Astrocyte (in vitro differentiated cells and primary cell): Measurements from ENCODE around the gene STIL. TPM values are rescaled to one million over a fixed set of nuclear protein-coding genes. Genes with fewer than 3 reads are reported as not detected.

Experiments used
- DNase-seq: peaks from one replicate; pipeline ENCODE4 v3.0.0-alpha.2; 2010; ENCODE audit warnings: low read depth
- FAIRE-seq: peaks from 2 replicates; lab custom pipeline; 2011; peaks lifted over from hg19 to GRCh38; lab: Jason Lieb, UNC
- H2AFZ ChIP-seq: 2 replicates; pipeline ENCODE4 v1.6.0; 2012; ENCODE audit warnings: low read depth, low read length, inconsistent platforms
- H3K27ac ChIP-seq: 2 replicates; pipeline ENCODE4 v1.5.1; 2011; ENCODE audit warnings: low read depth, low read length, inconsistent platforms
- H3K27me3 ChIP-seq: 2 replicates; pipeline ENCODE4 v1.6.0; 2011; ENCODE audit warnings: low read length, inconsistent platforms; ENCODE audit not compliant: insufficient read depth
- H3K36me3 ChIP-seq: 2 replicates; pipeline ENCODE4 v1.5.1; 2011; ENCODE audit warnings: low read length, inconsistent platforms; ENCODE audit not compliant: insufficient read depth
- H3K4me1 ChIP-seq: 2 replicates; pipeline ENCODE4 v1.5.1; 2011; ENCODE audit warnings: low read length, inconsistent platforms; ENCODE audit not compliant: insufficient read depth
- H3K4me2 ChIP-seq: 2 replicates; pipeline ENCODE4 v1.6.0; 2012; ENCODE audit warnings: low read length, inconsistent platforms
- H3K4me3 ChIP-seq: 2 replicates; pipeline ENCODE4 v1.5.1; 2011; ENCODE audit warnings: low read depth, mild to moderate bottlenecking, low read length, inconsistent platforms; ENCODE audit not compliant: insufficient read depth
- H3K79me2 ChIP-seq: 2 replicates; pipeline ENCODE4 v1.6.0; 2012; ENCODE audit warnings: mild to moderate bottlenecking, low read length, inconsistent platforms; ENCODE audit not compliant: insufficient read depth
- H3K9ac ChIP-seq: 2 replicates; pipeline ENCODE4 v1.6.0; 2012; ENCODE audit warnings: mild to moderate bottlenecking, low read length, inconsistent platforms
- H3K9me3 ChIP-seq: 2 replicates; pipeline ENCODE4 v1.5.1; 2012; ENCODE audit warnings: low read depth, mild to moderate bottlenecking, low read length, inconsistent platforms; ENCODE audit not compliant: insufficient read depth
- H4K20me1 ChIP-seq: 2 replicates; pipeline ENCODE4 v1.6.0; 2012; ENCODE audit warnings: low read length, inconsistent platforms; ENCODE audit not compliant: insufficient read depth
- H3K27ac Mint-ChIP-seq: one replicate; pipeline ENCODE4 v1.8.0; 2021; ENCODE audit warnings: mild to moderate bottlenecking, mixed read lengths; ENCODE audit not compliant: unreplicated experiment
- H3K27me3 Mint-ChIP-seq: one replicate; pipeline ENCODE4 v1.8.0; 2021; ENCODE audit warnings: low read depth, mixed read lengths; ENCODE audit not compliant: unreplicated experiment
- H3K36me3 Mint-ChIP-seq: one replicate; pipeline ENCODE4 v1.8.0; 2021; ENCODE audit warnings: low read depth, mixed read lengths; ENCODE audit not compliant: unreplicated experiment
- H3K4me1 Mint-ChIP-seq: one replicate; pipeline ENCODE4 v1.8.0; 2021; ENCODE audit warnings: low read depth, mixed read lengths; ENCODE audit not compliant: unreplicated experiment
- H3K4me3 Mint-ChIP-seq: one replicate; pipeline ENCODE4 v1.8.0; 2021; ENCODE audit warnings: mild to moderate bottlenecking, moderate library complexity, mixed read lengths; ENCODE audit not compliant: unreplicated experiment
- H3K9me3 Mint-ChIP-seq: one replicate; pipeline ENCODE4 v1.8.0; 2021; ENCODE audit warnings: mild to moderate bottlenecking, mixed read lengths; ENCODE audit not compliant: unreplicated experiment
- EZH2 ChIP-seq: IDR thresholded peaks from 2 replicates; pipeline ENCODE4 v1.6.1; 2012; ENCODE audit warnings: mild to moderate bottlenecking, low read length, inconsistent platforms; ENCODE audit not compliant: insufficient read depth
- total RNA-seq: library from RNA; stranded (reverse); gene quantifications from 2 replicates; pipeline ENCODE4 v1.2.1, GENCODE V29; 2021
- TF ChIP-seq, protein P1 (sequence below): IDR thresholded peaks from 2 replicates; pipeline ENCODE4 v1.5.1; 2011; ENCODE audit warnings: low read depth, mild to moderate bottlenecking, inconsistent platforms, low read length, moderate library complexity; ENCODE audit not compliant: insufficient read depth

The STIL gene
- total RNA-seq, 1 donor from 2014 or later = 8.8 TPM

DNA sequence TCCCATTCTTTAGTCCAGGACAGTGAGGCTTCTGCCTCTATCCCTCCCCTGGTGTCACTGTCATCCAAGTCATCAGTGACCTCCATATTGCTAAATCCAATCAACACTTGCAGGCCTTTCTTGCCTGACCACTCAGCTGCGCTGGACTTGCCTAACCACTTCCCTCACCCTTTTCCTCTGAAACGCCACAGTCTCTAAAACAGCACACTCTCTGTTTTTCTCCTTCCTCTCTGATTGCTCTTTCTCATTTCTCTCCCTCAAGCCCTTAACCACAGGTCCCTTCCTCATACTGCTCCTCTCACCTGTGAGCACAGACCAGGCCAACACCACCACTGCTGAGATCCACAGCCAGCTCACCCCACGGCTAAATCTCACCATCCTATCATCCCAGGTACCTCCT lies 99.4 kb downstream of the STIL start:
- no peaks in the 10 kb centered on the region for H3K79me2 ChIP-seq
- no peak for DNase-seq
- no peak overlapping the region for H3K4me2 ChIP-seq
- no peak overlapping the region for H2AFZ ChIP-seq
- Mint-ChIP-seq H3K4me1 (no peaks in the 10 kb centered on the region), H3K4me3 (no peak overlapping the region), H3K27me3 (peaks cover 28% of the 10 kb centered on the region), H3K9me3 (no peaks in the 10 kb centered on the region), H3K27ac (no peak overlapping the region), H3K36me3 (no peaks in the 10 kb centered on the region)
- no peaks in the 10 kb centered on the region for H4K20me1 ChIP-seq
- H3K36me3 ChIP-seq = no peaks in the 10 kb centered on the region
- H3K9ac ChIP-seq = no peak overlapping the region
- TF ChIP-seq, protein P1, sequence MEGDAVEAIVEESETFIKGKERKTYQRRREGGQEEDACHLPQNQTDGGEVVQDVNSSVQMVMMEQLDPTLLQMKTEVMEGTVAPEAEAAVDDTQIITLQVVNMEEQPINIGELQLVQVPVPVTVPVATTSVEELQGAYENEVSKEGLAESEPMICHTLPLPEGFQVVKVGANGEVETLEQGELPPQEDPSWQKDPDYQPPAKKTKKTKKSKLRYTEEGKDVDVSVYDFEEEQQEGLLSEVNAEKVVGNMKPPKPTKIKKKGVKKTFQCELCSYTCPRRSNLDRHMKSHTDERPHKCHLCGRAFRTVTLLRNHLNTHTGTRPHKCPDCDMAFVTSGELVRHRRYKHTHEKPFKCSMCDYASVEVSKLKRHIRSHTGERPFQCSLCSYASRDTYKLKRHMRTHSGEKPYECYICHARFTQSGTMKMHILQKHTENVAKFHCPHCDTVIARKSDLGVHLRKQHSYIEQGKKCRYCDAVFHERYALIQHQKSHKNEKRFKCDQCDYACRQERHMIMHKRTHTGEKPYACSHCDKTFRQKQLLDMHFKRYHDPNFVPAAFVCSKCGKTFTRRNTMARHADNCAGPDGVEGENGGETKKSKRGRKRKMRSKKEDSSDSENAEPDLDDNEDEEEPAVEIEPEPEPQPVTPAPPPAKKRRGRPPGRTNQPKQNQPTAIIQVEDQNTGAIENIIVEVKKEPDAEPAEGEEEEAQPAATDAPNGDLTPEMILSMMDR = no peak
- TF ChIP-seq EZH2 = no peak
- no peaks in the 10 kb centered on the region for H3K9me3 ChIP-seq
- no peak overlapping the region for H3K27ac ChIP-seq
- H3K4me3 ChIP-seq = no peak overlapping the region
- FAIRE-seq = no peak
- H3K27me3 ChIP-seq = no peaks in the 10 kb centered on the region
- no peaks in the 10 kb centered on the region for H3K4me1 ChIP-seq

DNA sequence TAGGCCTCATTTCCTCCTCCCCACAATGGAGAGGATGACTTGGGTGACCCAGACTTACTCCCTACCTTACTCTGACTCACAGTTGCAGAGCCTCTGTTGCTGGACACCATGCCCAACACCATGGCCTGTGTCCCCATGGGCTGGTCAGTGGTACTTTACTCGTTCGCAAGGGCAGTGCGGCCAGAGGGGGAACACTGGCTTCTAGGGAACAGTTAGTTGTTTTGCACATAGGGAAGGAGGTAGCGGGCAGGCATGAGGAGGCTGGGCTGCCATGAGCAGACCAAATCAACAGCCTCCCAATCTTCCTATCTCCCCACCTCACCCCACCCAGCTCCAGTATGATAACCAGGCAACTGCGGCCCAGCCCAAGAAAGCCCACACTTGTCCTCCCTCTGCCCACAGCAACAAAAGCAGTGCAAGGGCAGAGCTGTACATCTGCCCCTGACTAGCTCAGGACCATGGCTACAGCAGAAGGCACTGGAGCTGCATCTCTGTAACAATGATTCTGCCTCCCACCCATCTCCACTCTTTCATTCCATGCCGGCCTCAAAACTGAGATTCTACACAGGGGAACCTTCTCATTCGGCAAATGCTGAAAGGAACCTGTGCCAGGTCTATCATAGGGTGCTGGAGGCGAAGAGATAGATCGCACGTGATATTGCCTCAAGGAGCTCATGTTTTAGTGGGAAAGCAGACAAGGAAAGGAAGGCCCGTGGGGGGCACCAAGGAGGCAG lies 100.5 kb downstream of the STIL start:
- Mint-ChIP-seq H3K27ac (no peak overlapping the region), H3K9me3 (no peaks in the 10 kb centered on the region), H3K4me3 (no peak overlapping the region), H3K36me3 (no peaks in the 10 kb centered on the region), H3K27me3 (peaks cover 28% of the 10 kb centered on the region), H3K4me1 (no peaks in the 10 kb centered on the region)
- no peaks in the 10 kb centered on the region for H3K27me3 ChIP-seq
- H3K4me1 ChIP-seq = peaks cover 1% of the 10 kb centered on the region
- DNase-seq (no peak), FAIRE-seq (no peak)
- no peaks in the 10 kb centered on the region for H4K20me1 ChIP-seq
- H3K4me2 ChIP-seq = no peak overlapping the region
- H3K9ac ChIP-seq = no peak overlapping the region
- H3K9me3 ChIP-seq = no peaks in the 10 kb centered on the region
- no peaks in the 10 kb centered on the region for H3K36me3 ChIP-seq
- no peak overlapping the region for H3K27ac ChIP-seq
- no peak overlapping the region for H2AFZ ChIP-seq
- H3K79me2 ChIP-seq = no peaks in the 10 kb centered on the region
- TF ChIP-seq EZH2 = no peak
- TF ChIP-seq, protein P1 = no peak
- no peak overlapping the region for H3K4me3 ChIP-seq

DNA sequence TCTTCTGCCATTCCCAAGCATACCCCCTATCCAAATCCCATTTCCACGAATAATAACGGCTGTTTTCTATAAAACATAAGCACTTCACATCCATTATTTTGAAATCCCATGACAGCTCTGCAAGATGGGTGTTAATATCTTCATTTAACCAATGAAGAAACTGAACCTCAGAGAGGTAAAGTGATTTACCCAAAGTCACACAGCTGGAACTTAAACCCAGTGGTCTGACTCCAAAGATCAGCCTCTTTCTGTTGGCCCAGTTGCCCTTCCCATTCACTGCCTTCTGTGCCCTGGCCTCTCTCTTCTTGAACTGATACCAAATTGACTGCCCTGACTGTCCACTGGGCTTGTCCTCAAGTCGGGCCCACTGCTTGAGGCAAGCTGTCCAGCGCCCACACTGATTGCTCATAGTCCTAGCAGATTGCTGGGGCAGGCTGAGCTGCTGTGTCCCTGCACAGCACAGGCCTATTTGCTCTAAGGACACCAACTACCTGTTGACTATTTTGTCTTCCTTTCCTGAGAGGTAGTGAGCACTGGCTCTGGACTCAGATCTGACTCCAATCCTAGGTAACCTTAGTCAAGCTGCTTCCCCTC lies 101.2 kb downstream of the STIL start:
- Histone ChIP-seq H3K27me3 (no peaks in the 10 kb centered on the region), H3K4me1 (peaks cover 8% of the 10 kb centered on the region), H3K9me3 (no peaks in the 10 kb centered on the region), H3K27ac (no peak overlapping the region), H3K4me3 (no peak overlapping the region), H4K20me1 (no peaks in the 10 kb centered on the region), H2AFZ (no peak overlapping the region), H3K4me2 (no peak overlapping the region), H3K79me2 (no peaks in the 10 kb centered on the region), H3K9ac (no peak overlapping the region), H3K36me3 (no peaks in the 10 kb centered on the region)
- Mint-ChIP-seq H3K4me1 (peaks cover 3% of the 10 kb centered on the region), H3K9me3 (no peaks in the 10 kb centered on the region), H3K4me3 (no peak overlapping the region), H3K36me3 (no peaks in the 10 kb centered on the region), H3K27ac (no peak overlapping the region), H3K27me3 (peaks cover 29% of the 10 kb centered on the region)
- DNase-seq (no peak), FAIRE-seq (no peak)
- TF ChIP-seq EZH2 = no peak
- TF ChIP-seq, protein P1 = no peak
